ENCODE results near the gene ZNF248. TPM values are rescaled to one million over a fixed set of nuclear protein-coding genes. Genes with fewer than 3 reads are reported as not detected.
"Not testable (repeated sequence)": the region's sequence is repeated elsewhere in the genome, so short reads cannot be mapped to it uniquely, and the experiment has no call there.

Gene ZNF248
- total and polyA plus RNA-seq, 2 donors from 2014 or later, result 6.9 to 11.6 TPM

DNA sequence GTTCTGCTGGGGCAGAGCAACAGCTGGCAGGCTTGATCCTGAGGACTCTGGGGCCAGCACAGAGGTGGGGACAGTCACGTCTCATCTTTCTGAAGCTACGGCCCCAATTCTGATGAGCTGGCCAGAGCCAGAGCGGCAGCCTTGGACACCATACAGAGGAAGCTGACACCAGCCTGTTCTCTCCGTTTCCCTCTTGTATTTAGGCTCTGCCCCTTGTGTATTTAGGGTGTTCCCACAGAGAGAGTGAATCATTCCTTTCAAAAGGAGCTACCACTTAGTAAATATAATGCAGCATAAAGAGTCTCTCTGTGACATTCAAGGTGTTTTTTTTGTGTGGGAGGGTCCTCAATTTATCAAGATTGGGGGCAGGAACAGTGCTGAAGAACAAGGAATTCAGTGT is 109.2 kb downstream of the ZNF248 start:
- no peak for TF ChIP-seq CTCF (IDR thresholded peaks at IDR 0.05; ENCODE audit: borderline replicate concordance, extremely low read depth, insufficient read depth)
- Histone ChIP-seq H3K4me3 (ENCODE audit: low read length in 3 of 3) (no peak overlapping the region), H3K36me3 (ENCODE audit: control insufficient read depth in 2 of 3, insufficient read depth in 3 of 3, low read length in 3 of 3) (no peaks in the 10 kb centered on the region), H3K9ac (ENCODE audit: low read length in 3 of 3) (no peak overlapping the region), H3K27me3 (ENCODE audit: control insufficient read depth, insufficient read depth, low read length) (no peaks in the 10 kb centered on the region), H3K4me1 (ENCODE audit: control insufficient read depth in 2 of 3, insufficient read depth in 2 of 3, low read depth in 1 of 3, low read length in 3 of 3) (no peaks in the 10 kb centered on the region), H3K27ac (ENCODE audit: low read depth in 2 of 2, low read length in 2 of 2) (no peak overlapping the region), H3K9me3 (ENCODE audit: control insufficient read depth in 2 of 3, insufficient read depth in 1 of 3, low read length in 3 of 3) (peaks cover 0 to 2% (median 0%) of the 10 kb centered on the region in 3 donors)
- DNase-seq (no peak), FAIRE-seq (no peak)
- intact Hi-C loops (cut with DNase I), result no loop called here

DNA sequence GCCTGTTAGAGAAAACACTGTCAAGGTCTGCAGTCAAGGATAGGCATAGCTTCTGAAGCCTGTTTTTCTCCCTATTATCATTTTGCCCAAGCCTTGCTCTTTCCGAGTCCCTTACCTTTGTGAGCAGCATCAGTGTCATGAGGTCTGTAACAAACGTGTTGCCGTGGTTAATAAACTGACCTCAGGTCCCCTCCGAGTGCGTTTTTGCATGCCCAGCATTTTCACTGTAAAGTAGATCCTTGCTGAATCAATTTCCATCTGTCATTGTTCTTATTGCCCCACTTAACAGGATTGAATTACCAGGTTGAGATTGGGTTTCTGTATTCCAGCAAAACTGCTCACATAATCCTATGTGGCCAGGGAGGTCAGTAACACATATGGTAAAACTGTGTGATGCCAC is 110.3 kb downstream of the ZNF248 start:
- intact Hi-C loops (cut with DNase I), result no loop called here
- no peaks in the 10 kb centered on the region for H3K36me3 ChIP-seq (ENCODE audit: control insufficient read depth in 2 of 3, insufficient read depth in 3 of 3, low read length in 3 of 3)
- no peaks in the 10 kb centered on the region for H3K27me3 ChIP-seq (ENCODE audit: control insufficient read depth, insufficient read depth, low read length)
- DNase-seq (no peak), FAIRE-seq (no peak)
- no peak overlapping the region for H3K4me3 ChIP-seq (ENCODE audit: low read length in 3 of 3)
- TF ChIP-seq CTCF (IDR thresholded peaks at IDR 0.05; ENCODE audit: borderline replicate concordance, extremely low read depth, insufficient read depth), result no peak
- H3K9me3 ChIP-seq (ENCODE audit: control insufficient read depth in 2 of 3, insufficient read depth in 1 of 3, low read length in 3 of 3), result peaks cover 0 to 2% (median 0%) of the 10 kb centered on the region in 3 donors
- H3K4me1 ChIP-seq (ENCODE audit: control insufficient read depth in 2 of 3, insufficient read depth in 2 of 3, low read depth in 1 of 3, low read length in 3 of 3), result no peaks in the 10 kb centered on the region
- H3K9ac ChIP-seq (ENCODE audit: low read length in 3 of 3), result no peak overlapping the region
- no peak overlapping the region for H3K27ac ChIP-seq (ENCODE audit: low read depth in 2 of 2, low read length in 2 of 2)

GRCh38 chr10:37741831-37742230 is 115.6 kb downstream of the ZNF248 start:
- DNase-seq (no peak), FAIRE-seq (no peak)
- Histone ChIP-seq H3K9me3 (ENCODE audit: control insufficient read depth in 2 of 3, insufficient read depth in 1 of 3, low read length in 3 of 3) (no peaks in the 10 kb centered on the region), H3K27me3 (ENCODE audit: control insufficient read depth, insufficient read depth, low read length) (no peaks in the 10 kb centered on the region), H3K4me1 (ENCODE audit: control insufficient read depth in 2 of 3, insufficient read depth in 2 of 3, low read depth in 1 of 3, low read length in 3 of 3) (no peaks in the 10 kb centered on the region), H3K4me3 (ENCODE audit: low read length in 3 of 3) (no peak overlapping the region), H3K9ac (ENCODE audit: low read length in 3 of 3) (no peak overlapping the region), H3K36me3 (ENCODE audit: control insufficient read depth in 2 of 3, insufficient read depth in 3 of 3, low read length in 3 of 3) (no peaks in the 10 kb centered on the region), H3K27ac (ENCODE audit: low read depth in 2 of 2, low read length in 2 of 2) (no peak overlapping the region)
- intact Hi-C loops (cut with DNase I), result no loop called here
- no peak for TF ChIP-seq CTCF (IDR thresholded peaks at IDR 0.05; ENCODE audit: borderline replicate concordance, extremely low read depth, insufficient read depth)

GRCh38 chr10:37739181-37739580 is 118.2 kb downstream of the ZNF248 start:
- DNase-seq (no peak), FAIRE-seq (no peak)
- Histone ChIP-seq H3K27me3 (ENCODE audit: control insufficient read depth, insufficient read depth, low read length) (no peaks in the 10 kb centered on the region), H3K4me3 (ENCODE audit: low read length in 3 of 3) (no peak overlapping the region), H3K27ac (ENCODE audit: low read depth in 2 of 2, low read length in 2 of 2) (no peak overlapping the region), H3K9ac (ENCODE audit: low read length in 3 of 3) (no peak overlapping the region), H3K36me3 (ENCODE audit: control insufficient read depth in 2 of 3, insufficient read depth in 3 of 3, low read length in 3 of 3) (no peaks in the 10 kb centered on the region), H3K9me3 (ENCODE audit: control insufficient read depth in 2 of 3, insufficient read depth in 1 of 3, low read length in 3 of 3) (no peaks in the 10 kb centered on the region), H3K4me1 (ENCODE audit: control insufficient read depth in 2 of 3, insufficient read depth in 2 of 3, low read depth in 1 of 3, low read length in 3 of 3) (no peaks in the 10 kb centered on the region)
- TF ChIP-seq CTCF (IDR thresholded peaks at IDR 0.05; ENCODE audit: borderline replicate concordance, extremely low read depth, insufficient read depth), result no peak
- intact Hi-C loops (cut with DNase I), result no loop called here

- not testable (repeated sequence) for FAIRE-seq
Measured at GRCh38 chr10:37738241-37738640, 119.2 kb downstream of the ZNF248 start.

More at GRCh38 chr10:37738241-37738640, 119.2 kb downstream of the ZNF248 start:
- intact Hi-C loops (cut with DNase I); H3K9ac ChIP-seq (ENCODE audit: low read length in 3 of 3); H3K27ac ChIP-seq (ENCODE audit: low read depth in 2 of 2, low read length in 2 of 2); H3K36me3 ChIP-seq (ENCODE audit: control insufficient read depth in 2 of 3, insufficient read depth in 3 of 3, low read length in 3 of 3); H3K9me3 ChIP-seq (ENCODE audit: control insufficient read depth in 2 of 3, insufficient read depth in 1 of 3, low read length in 3 of 3); H3K27me3 ChIP-seq (ENCODE audit: control insufficient read depth, insufficient read depth, low read length); DNase-seq; H3K4me1 ChIP-seq (ENCODE audit: control insufficient read depth in 2 of 3, insufficient read depth in 2 of 3, low read depth in 1 of 3, low read length in 3 of 3); H3K4me3 ChIP-seq (ENCODE audit: low read length in 3 of 3): not testable (repeated sequence)

Measured in kidney (tissue), 14 donors.